NOMO-1 treated with dmso at 0.1 percent for 144 hours (cell line): Measurements from ENCODE around the gene LCP2.

Experiments
- DNase-seq: peaks from one replicate; lab custom pipeline; 2025; ENCODE audit not compliant: unreplicated experiment; lab: John Stamatoyannopoulos, UW

Gene LCP2

DNA sequence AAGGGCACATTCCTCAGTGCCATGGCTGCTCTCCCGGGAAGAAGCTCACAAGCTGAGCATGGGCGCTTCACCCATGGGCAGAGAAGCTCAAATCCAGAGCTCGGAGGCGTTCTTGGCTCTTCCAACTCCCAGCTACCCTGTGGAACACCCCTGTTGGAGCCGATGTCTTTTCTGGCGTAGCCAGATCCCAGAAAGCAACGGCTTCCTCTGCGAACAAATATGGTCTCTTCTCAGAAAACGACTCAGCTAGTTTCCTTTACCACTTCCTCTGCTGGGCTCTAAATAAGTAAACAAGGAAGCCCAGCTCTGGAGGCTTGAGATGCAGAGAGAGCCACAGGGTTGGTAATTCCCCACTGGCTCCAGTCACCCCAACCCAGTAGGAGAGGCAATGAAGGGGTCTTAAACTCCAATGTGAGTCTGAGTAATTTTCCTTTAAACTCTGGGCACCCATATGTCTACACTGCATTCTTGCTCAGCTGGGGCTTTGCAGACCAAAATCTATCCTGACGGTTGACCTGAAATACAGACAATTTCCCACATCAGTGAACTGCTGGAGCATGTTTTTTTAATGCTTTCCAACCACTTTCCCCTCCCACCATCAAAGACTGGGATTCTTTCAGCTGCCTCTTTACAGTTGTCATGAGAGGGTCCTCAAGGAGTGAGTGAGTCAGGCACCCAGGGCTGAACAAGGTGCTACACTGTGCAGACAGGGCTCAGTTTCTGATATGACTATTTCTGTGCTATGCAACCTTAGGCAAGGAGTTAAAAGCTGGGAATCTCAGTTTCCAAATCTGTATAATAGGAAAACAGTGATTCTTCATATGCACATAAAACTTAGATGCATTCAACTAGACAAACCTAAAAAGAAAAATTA lies at the start of gene LCP2:
Gene LCP2 (minus strand): TSS at position 189 of the 874 bp plus-strand sequence. CDS start 166 bp downstream, at position 23.
- peak; percentile 41 for DNase-seq

- no peak for DNase-seq
These were observed 49.5 kb upstream of the LCP2 start for GRCh38 chr5:170347022-170347567.

DNA sequence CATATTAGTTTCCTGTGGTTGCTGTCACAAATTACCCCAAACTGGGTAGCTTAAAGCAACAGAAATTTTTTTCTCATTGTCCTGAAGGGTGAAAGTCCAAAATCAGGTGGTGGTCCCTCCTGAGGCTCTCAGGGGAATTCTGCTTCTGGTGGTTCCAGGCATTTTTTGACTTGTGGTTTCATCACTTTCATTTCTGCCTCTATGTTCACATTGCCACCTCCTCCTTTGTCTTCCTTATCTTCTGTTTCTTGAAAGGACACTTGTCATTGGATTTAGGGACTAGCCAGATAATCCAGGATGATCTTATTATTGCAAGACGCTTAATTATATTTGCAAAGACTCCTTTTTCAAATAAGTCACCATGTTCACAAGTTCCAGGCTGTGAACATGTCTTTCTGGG lies 48.4 kb upstream of the LCP2 start:
- no peak for DNase-seq

DNA sequence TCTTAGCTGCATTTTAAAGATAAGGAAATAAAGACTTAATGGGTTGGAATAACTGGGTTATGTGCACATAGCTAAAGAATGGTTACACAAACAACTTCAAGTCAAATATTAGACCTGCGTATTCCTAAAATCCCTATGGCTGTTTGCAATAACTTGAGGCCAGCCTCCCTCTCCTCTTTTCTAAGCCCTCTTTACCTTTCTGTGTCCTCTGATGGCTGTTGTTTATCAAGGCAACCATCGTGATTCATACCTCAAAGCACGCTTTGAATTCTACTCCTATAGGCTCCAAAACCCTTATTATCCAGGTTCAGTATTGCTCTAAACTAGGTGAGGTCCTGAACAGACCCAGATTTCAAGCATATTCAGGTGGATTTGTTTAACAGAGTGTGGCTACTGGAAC lies 45.6 kb upstream of the LCP2 start:
- no peak for DNase-seq

DNA sequence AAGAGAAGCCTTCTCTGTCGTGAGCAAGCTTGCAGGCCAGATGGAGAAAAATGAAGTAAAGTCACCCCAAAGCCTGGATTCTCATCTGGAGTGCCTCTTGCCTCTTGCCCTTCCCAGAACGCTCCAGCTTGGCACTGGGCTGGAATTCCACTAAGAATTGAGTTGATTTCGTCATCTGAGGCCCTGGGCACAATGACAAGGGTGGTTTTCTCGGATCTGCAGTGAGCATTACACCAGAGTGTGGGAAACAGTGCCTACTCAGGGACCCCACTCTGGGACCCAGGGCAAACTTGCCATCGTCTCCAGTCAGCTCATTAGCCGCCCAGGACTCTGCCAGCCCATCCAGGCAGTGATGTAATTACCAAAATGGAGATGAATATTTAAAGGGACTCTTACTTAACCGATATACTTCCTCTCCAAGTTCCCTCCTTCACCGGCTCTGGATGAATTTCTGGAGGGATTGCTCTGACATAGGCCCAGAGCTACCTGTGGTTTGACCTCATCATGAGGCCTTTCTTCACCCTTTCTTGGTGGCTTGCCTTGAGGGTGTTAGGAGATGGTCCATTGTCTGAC lies 44.7 kb upstream of the LCP2 start:
- no peak for DNase-seq

- DNase-seq = no peak
These were observed 44.0 kb upstream of the LCP2 start for GRCh38 chr5:170341545-170341944.

- DNase-seq = no peak
These were observed 42.2 kb upstream of the LCP2 start for GRCh38 chr5:170339780-170340167.

GRCh38 chr5:170338933-170339779 lies 41.6 kb upstream of the LCP2 start:
- DNase-seq = peak; percentile 59

DNA sequence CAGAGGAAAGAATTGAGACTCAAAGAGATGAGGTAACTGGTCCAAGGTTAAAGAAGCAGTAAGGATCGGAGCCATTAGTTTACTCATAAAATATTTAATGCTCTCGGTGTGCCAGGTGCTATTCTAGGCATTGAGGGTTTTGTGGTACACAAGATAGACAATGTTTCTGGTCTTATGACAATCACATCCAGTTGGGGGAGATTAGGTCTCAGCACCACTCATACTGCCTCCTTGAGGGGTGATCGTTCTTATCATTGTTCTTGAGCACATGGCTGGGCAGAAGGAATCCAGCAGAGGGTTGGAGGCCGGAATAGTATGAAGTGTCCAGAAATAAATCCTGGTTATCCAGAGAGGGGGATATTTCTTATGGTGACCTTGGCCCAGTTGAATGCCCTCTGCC lies 40.7 kb upstream of the LCP2 start:
- DNase-seq = no peak

DNA sequence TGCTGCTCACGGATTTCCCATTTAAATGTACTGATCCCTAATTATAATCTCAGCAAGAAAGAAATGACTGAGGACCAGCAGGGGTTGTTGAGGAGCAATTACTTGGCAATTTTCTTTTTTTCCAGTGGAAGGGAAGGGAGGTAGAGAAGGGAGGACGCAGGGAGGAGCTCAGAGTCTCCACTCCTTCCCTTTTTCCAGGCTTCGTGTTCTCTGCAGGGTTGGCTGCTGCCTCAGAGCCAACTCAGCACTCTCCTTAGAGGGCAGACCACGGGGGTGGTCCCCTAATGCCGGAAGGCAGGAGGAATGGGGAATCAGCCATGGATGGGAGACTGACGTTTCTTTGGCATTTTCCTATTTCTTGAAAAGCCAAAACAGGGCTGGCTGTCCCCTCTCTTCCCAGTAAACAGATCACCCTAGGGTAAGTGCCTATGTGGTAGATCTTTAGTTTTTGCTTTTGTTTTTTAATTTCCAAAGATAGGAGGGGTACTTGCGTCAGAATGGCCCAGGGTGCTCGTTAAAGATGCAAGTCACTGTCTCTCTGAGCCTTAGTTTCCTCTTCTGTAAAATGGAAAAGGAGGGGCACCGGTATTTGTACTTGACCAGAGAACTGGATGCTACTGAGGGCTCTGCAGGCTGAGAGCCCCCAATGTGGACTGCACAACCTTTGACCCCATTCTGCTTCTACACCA lies 39.6 kb upstream of the LCP2 start:
- DNase-seq = no peak

DNA sequence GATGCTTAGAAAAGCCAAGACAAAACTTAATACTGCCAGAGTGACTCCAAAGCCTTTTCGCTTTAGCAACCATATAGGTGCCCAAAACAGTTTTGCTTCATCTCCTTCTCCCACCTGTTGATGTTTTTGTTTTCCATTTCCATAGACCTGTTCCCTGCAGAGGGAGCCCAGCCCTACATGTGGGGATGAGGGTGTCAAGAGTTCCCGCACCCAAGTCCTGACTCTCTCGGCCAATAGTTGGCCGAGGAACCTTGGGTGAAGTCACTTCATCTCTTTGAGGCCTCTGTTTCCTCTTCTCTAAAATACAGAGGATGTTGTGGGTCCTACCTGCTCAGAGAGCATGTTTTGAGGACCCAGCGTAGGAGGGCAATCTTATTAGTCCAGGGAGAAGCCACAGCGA lies 38.5 kb upstream of the LCP2 start:
- no peak for DNase-seq

DNA sequence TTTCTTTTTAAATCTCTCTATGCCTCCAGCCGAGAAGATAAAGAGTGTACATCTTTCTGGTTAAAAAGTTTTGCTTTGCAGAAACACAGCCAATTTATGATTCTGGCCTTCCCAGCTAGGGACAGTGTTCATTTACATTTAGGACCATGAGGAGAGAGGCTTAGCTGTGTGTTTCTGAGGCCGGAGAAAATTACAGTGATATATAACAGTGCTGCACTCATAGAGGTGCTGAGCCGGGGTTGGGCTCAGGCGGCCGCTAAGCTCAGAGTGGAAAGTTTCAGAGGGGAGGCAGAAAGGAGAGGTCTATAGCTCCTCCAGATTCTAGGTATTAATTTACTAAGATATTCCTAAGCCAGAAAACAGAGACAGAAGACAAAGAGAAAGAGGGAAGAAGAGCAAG lies 37.0 kb upstream of the LCP2 start:
- DNase-seq = no peak

DNA sequence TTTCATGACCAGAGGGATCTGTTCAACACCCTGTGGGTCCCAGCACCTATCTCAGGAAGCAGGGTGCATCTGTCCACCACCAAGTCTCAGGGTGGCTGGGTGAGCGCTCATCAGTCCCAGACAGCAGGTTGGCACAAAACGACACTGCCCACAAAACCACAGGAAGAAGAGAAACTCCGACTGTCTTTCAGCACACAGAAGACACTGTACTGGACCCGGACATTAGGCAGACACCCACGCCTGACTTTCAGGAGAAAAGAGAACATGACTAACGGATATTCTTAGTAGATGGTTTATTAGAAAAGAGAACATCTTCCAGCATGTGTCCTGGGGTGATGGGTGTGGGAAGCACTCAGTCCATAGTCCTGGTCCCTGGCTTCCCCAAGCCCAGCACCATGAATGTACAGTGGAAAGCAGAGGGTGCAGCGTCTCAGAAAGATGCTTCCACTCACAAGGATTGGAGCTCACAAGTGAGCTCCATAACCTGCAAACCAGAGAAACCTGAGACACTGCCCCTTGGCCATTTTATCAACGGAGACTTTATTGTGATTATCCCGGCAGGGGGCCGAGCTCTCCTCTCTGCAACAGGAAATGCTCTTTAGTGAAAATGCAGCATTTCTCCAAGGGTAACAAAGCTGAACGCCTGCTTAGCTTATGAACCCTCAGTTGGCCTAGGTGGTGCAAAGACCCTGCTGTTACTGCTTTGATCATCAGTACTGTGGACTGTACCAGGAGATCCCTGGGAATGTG lies 35.8 kb upstream of the LCP2 start:
- DNase-seq = peak; percentile 30

GRCh38 chr5:170332058-170332457 lies 34.5 kb upstream of the LCP2 start:
- DNase-seq = no peak

- no peak for DNase-seq
These were observed 33.0 kb upstream of the LCP2 start for GRCh38 chr5:170330568-170331054.

- DNase-seq = no peak
These were observed 31.9 kb upstream of the LCP2 start for GRCh38 chr5:170329524-170329923.

DNA sequence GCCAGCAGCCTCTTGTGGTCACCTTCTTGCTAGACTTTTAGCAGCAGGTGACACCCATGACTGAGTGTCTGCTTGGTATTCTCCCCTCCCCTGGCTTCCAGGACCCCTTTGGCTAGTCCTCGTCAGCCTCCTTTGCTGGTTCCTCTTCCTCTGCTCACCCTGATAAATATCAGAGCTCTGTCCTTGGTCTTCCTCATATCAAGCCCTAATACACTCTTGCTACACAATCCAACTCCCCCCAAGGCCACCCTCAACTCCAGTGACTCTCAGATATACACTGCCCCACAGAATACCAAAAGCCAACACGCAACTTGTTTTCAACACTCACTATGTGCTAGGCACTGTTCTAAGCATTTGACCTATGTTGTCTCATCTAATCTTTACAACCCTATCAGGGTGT lies 30.3 kb upstream of the LCP2 start:
- no peak for DNase-seq

DNA sequence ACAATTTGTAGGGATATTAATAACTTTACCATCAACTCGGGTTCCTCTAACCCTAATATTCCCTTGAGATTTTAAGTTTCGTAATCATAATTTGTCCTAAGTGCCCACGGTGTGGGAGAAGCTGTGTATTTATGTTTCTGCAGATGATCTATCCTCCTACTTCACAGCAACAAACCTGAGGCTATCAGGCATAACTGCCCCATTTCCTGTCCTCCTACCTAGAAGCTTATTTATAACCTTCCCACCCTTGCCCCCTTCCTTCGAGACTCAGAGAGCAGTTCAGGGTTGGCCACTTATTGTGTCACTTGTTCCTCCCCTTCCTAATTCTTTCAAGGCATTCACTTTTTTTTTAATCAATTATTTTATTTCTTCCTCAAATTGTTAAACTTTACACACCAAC lies 29.6 kb upstream of the LCP2 start:
- DNase-seq = no peak

DNA sequence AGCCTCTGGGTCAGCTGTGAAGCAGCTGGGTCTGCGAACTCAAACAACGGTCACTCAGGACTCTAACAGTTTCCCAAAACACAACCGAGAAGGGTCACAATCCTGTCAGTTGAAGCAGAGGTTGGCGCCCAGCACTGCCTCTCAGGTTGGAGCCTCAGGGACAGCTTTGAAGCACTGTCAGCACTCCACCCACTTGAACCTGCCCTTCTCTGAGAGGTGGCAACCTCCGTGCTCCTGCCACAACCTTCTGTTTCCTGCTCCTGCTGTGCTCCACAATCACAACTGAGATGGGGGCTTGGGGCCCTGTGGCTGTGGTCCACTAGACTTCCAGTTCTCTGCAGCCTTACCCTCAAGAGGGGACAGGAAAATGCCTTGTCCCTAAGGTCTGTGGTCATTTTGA lies 21.7 kb upstream of the LCP2 start:
- no peak for DNase-seq

DNA sequence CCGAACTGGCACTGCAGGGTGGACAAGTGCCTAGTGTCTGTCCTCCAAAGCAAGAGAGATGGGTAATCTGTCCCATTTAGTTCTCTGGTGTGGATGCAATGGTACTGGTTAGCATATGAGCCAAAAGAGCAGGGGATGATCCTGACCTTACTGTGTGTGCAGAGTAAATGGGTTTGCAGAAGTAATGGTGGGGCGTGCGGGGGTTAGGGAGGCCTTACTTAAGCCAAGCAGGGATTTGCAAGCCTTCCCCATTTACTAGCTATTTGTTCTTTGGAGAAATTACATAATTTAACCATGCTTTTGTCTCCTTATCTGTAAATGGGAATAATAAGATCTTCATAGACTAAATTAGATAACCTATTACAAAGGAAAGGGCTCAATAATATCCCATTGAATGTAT lies 19.9 kb upstream of the LCP2 start:
- DNase-seq = no peak
